Loucy (cell line): ENCODE results near the gene RBPMS2.

Experiments used
- H2AFZ ChIP-seq: fragments of 200-600 bp; sonication (generic); 2 replicates; pipeline ENCODE4 v1.6.0; 2016; ENCODE audit warnings: antibody characterized with exemption, mild to moderate bottlenecking, low read length, moderate library complexity
- H3F3A ChIP-seq: fragments of 200-600 bp; 2 replicates; pipeline ENCODE4 v1.6.0; 2016; ENCODE audit warnings: antibody characterized with exemption, low read depth, mild to moderate bottlenecking
- H3K27me3 ChIP-seq: fragments of 200-600 bp; sonication (generic); 2 replicates; pipeline ENCODE4 v1.6.1; 2014; ENCODE audit warnings: low read length, mild to moderate bottlenecking; ENCODE audit not compliant: insufficient read depth, poor library complexity, severe bottlenecking
- H3K36me3 ChIP-seq: fragments of 200-600 bp; sonication (generic); 2 replicates; pipeline ENCODE4 v1.6.1; 2016; ENCODE audit warnings: low read length; ENCODE audit not compliant: insufficient read depth
- H3K4me1 ChIP-seq: fragments of 200-600 bp; sonication (generic); 2 replicates; pipeline ENCODE4 v1.5.1; 2014; ENCODE audit warnings: low read length, mild to moderate bottlenecking; ENCODE audit not compliant: insufficient read depth, poor library complexity, severe bottlenecking
- H3K4me2 ChIP-seq: fragments of 200-600 bp; sonication (generic); 2 replicates; pipeline ENCODE4 v1.6.0; 2014; ENCODE audit warnings: antibody characterized with exemption, low read length, low read depth, mild to moderate bottlenecking; ENCODE audit not compliant: poor library complexity, severe bottlenecking
- H3K4me3 ChIP-seq: fragments of 200-600 bp; sonication (generic); 2 replicates; pipeline ENCODE4 v1.5.1; 2014; ENCODE audit warnings: low read length, mild to moderate bottlenecking, mixed read lengths; ENCODE audit not compliant: poor library complexity, severe bottlenecking
- H3K79me2 ChIP-seq: fragments of 200-600 bp; sonication (generic); 2 replicates; pipeline ENCODE4 v1.6.1; 2014; ENCODE audit warnings: low read length; ENCODE audit not compliant: insufficient read depth
- H3K9ac ChIP-seq: fragments of 200-600 bp; sonication (generic); 2 replicates; pipeline ENCODE4 v1.6.0; 2014; ENCODE audit warnings: mild to moderate bottlenecking, low read depth, low read length, moderate library complexity; ENCODE audit not compliant: poor library complexity, severe bottlenecking
- H3K9me2 ChIP-seq: fragments of 200-600 bp; sonication (generic); replicated peaks from 2 replicates; pipeline ENCODE4 v1.6.1; 2016; ENCODE audit warnings: low read depth, low read length, mixed read lengths
- H3K9me3 ChIP-seq: fragments of 200-600 bp; sonication (generic); 2 replicates; pipeline ENCODE4 v1.6.1; 2014; ENCODE audit warnings: mild to moderate bottlenecking, antibody characterized with exemption, low read length, low read depth; ENCODE audit not compliant: insufficient read depth
- H4K20me1 ChIP-seq: fragments of 200-600 bp; sonication (generic); 2 replicates; pipeline ENCODE4 v1.6.0; 2014; ENCODE audit warnings: antibody characterized with exemption, low read length, mild to moderate bottlenecking; ENCODE audit not compliant: insufficient read depth, poor library complexity, severe bottlenecking
- EZH2phosphoT487 ChIP-seq: fragments of 200-600 bp; IDR thresholded peaks from 2 replicates; pipeline ENCODE4 v1.6.1; 2018; ENCODE audit warnings: antibody characterized with exemption, mild to moderate bottlenecking, moderate library complexity, borderline replicate concordance
- TF ChIP-seq, protein P1 (sequence below): fragments of 200-600 bp; sonication (generic); conservative IDR thresholded peaks from 2 replicates; pipeline ENCODE4 v1.5.1; 2014; ENCODE audit warnings: mild to moderate bottlenecking, antibody characterized with exemption, low read length

The RBPMS2 gene

DNA sequence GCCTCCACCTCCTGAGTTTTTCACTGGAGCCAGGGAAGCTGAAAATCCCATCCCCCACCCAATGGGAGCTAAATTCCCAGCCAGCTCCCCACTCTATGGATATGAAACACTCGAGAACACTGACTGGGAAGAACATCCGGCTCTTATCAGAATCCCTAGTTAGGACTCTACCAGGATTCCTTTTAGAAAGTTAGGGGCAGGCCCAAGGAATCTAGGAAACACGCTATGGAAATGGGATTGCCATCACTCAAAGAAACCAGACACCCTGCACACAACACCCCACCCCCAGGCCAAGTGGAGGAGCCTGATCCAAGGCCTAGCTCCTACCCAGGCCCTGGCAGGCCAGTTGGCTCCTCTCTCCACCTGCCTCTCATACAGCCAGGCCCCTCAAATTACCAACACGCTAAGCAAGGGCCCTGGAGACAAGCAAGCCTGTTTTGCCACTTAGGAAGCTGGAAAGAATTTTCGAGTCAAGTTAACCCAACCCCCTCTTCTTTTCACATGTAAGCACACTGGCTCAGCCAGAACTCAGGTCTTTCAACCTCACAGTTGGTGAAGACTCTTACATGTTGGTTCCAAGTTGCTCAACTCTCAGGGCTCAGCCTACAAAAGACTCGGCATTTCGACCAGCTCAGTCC is 75.5 kb downstream of the RBPMS2 start:
- Histone ChIP-seq H3K27me3 (no peaks in the 10 kb centered on the region), H3K79me2 (peaks cover 80% of the 10 kb centered on the region), H3K9ac (peak overlapping the region; percentile 98), H3K4me1 (peaks cover 60% of the 10 kb centered on the region), H3K4me2 (peak overlapping the region; percentile 96), H2AFZ (no peak overlapping the region), H3K4me3 (peak overlapping the region; percentile 88), H4K20me1 (peaks cover 69% of the 10 kb centered on the region), H3K9me3 (no peaks in the 10 kb centered on the region), H3F3A (no peaks in the 10 kb centered on the region), H3K36me3 (no peaks in the 10 kb centered on the region; the same call in 1 of the 2 replicates), H3K9me2 (no peaks in the 10 kb centered on the region)
- TF ChIP-seq EZH2phosphoT487 = no peak
- TF ChIP-seq, protein P1, sequence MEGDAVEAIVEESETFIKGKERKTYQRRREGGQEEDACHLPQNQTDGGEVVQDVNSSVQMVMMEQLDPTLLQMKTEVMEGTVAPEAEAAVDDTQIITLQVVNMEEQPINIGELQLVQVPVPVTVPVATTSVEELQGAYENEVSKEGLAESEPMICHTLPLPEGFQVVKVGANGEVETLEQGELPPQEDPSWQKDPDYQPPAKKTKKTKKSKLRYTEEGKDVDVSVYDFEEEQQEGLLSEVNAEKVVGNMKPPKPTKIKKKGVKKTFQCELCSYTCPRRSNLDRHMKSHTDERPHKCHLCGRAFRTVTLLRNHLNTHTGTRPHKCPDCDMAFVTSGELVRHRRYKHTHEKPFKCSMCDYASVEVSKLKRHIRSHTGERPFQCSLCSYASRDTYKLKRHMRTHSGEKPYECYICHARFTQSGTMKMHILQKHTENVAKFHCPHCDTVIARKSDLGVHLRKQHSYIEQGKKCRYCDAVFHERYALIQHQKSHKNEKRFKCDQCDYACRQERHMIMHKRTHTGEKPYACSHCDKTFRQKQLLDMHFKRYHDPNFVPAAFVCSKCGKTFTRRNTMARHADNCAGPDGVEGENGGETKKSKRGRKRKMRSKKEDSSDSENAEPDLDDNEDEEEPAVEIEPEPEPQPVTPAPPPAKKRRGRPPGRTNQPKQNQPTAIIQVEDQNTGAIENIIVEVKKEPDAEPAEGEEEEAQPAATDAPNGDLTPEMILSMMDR = no peak

DNA sequence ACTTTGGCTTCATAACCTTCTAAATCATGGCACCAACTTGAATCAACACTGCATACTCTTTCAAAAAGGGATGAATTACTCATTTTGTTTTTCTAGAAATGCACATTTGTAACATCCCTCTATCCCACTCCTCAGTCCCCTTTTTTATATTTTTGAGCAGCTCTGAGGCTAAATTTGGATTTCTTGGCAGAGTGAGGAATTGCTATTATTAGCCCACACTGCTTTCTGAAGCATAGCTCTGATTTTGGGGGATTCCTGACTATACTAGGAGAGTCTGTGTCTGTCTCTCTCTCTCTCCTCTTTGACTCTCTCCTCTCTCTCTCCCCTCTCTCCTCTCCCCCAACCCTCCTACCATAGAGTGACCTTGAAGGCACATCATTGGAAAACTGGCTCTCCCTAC is 76.6 kb downstream of the RBPMS2 start:
- Histone ChIP-seq H4K20me1 (peaks cover 71% of the 10 kb centered on the region), H3K4me1 (peaks cover 58% of the 10 kb centered on the region)

DNA sequence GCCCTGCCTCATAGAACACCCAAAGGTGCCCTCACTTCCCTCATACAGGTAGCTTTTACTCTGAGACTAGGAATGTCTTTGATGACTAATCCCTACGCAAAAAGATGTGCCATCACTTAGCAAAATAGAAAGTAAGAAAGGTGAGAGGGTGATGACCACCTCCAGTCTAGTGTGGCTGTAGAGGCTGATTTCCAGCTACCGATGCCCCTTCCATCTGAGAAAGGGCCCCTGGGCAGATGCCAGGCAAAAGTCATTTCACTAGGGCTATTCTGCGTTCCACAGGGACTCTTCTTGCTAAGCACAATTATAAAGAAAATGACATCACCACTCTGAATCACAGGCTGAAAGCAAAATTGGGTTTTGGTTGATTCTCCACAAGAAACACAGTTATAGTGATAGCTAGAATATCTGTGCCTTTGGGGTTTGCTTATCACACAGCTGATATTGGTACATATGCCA is 77.4 kb downstream of the RBPMS2 start:
- Histone ChIP-seq H3K36me3 (peaks cover 3% of the 10 kb centered on the region; the same call in 1 of the 2 replicates), H3K4me1 (peaks cover 52% of the 10 kb centered on the region), H4K20me1 (peaks cover 71% of the 10 kb centered on the region), H3K4me3 (peak overlapping the region; percentile 26), H3K9ac (no peak overlapping the region), H2AFZ (no peak overlapping the region), H3K9me3 (no peaks in the 10 kb centered on the region), H3K79me2 (peaks cover 95% of the 10 kb centered on the region), H3K4me2 (peak overlapping the region; percentile 96), H3F3A (no peaks in the 10 kb centered on the region), H3K9me2 (no peaks in the 10 kb centered on the region), H3K27me3 (no peaks in the 10 kb centered on the region)
- TF ChIP-seq, protein P1 = no peak
- TF ChIP-seq EZH2phosphoT487 = no peak

More for the DNA sequence above, 76.6 kb downstream of the RBPMS2 start:
- Histone ChIP-seq H3K79me2 (peaks cover 87% of the 10 kb centered on the region), H3K9ac (no peak overlapping the region), H3F3A (no peaks in the 10 kb centered on the region), H3K9me3 (no peaks in the 10 kb centered on the region), H3K9me2 (no peaks in the 10 kb centered on the region), H3K36me3 (no peaks in the 10 kb centered on the region; the same call in 1 of the 2 replicates), H3K4me2 (peak overlapping the region; percentile 96), H3K27me3 (no peaks in the 10 kb centered on the region), H3K4me3 (peak overlapping the region; percentile 88), H2AFZ (no peak overlapping the region)
- no peak for TF ChIP-seq EZH2phosphoT487
- TF ChIP-seq, protein P1 = no peak
